Right kidney (tissue), 1 donor: ENCODE data around the gene MYLK4.

ENCODE experiments used
- DNase-seq: peaks from one replicate; pipeline ENCODE4 v3.0.0-alpha.2; 2016

Gene MYLK4

DNA sequence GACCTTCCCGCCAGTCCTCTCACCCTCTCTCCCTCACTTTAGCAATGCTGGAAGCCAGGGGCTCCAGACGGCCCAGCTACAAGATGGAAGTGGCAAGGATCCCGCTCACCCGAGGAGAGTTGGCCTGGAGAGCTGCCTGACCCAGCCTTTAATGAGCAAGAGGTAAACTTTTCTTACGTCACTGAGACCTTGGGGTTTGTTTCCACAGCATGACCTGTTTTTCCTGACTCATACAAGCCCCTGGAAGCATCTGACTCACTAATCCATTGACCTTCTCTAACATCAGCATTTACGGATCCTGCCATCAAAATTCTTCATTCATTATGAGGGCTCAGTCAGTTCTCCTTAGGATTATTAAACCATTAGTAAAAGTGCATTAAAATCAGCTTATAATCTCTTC is 120.4 kb downstream of the MYLK4 start:
- DNase-seq = no peak

DNA sequence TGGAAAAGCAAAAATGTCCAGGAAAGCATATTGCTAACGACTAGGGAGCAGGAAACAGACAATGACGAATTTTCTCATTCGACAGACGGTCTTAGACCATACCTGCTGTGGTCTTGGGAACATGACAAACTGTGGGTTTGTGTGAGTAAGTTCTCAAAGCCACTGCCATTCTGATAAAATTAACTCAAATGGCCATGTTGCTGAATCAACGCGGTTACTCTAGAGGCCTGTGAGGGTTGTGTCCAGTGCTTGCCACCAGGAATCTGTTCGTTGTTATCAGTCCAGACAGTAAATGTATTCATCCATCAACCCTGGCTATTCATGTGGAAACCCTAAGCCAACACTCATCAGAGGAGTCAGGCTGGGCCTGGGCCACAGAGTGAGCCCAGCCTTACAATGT is 124.3 kb downstream of the MYLK4 start:
- no peak for DNase-seq

DNA sequence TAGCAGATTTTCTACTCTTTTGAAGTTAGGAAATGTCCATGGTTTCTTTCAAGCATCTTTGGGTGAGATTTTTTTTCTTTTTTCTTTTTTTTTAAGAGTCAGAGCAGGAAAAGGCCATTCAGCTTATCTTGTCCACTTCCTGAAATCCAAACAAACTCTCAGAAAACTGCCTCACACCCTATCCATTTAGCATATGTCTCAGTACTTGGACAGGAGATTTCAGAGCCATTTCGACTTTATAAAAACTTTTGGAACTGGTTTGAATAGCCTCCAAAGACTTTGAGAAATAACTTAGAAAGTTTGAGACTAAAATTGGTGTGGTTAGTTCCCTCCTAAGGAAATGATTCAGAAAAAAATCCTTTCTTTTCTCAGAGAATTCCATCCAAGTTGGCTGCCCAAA is 125.1 kb downstream of the MYLK4 start:
- no peak for DNase-seq

DNA sequence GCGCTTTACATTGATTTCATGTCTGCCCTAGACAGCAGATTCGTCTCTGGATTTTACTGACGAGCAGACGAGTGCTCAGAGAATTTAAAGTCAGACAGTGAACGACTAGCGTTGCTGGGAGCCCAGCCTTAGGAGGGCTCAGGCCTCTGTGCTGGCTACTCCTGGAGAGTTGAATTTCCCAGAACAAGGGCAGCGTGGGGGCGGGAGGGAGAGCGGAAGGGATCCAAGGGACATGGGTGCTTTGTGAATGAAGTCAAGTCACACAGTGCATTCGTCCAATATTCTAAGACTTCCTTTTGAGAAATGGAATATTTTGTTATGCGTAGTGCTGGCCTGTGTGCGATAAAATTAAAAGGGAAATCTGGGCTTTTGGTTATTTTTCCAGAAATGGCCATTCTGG is 126.5 kb downstream of the MYLK4 start:
- no peak for DNase-seq

DNA sequence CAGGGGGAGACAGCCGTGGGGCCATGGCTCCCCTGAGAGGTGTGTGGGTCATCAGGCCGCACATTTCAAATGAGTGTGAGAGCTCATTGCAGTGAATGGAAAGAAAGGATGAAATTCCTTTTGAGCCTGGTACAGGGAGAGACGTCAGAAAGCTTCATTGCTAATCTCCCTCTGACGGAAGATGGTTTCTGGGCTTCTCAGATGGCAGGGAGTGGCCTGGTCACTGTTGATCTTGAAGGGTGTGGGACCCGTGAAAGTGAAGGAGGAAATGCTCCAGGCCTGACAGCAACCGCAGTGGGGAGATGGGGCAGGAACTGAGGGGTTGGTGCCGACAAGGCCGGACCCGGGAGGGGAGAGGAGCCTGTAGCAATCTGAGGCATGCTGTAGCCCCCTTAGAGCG is 127.4 kb downstream of the MYLK4 start:
- no peak for DNase-seq

DNA sequence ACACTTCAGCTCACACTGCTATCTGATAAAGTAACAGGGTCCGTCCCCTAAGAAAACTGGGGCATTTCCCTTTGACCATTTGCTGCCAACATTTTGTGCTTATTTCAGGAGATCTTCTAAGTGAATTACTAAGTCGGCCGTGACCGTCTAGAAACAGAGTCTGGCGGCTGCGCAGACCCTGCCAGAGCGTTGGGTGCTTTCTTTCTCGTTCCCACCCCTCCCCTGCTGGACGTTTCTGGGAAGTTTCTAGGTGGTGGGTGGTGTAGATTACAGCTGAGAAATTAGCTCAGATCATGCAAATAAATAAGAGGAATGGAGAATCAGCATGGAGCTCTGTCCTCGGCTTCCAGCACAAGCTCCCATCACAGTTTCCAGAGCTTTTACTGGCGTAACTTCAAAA is 128.1 kb downstream of the MYLK4 start:
- no peak for DNase-seq

DNA sequence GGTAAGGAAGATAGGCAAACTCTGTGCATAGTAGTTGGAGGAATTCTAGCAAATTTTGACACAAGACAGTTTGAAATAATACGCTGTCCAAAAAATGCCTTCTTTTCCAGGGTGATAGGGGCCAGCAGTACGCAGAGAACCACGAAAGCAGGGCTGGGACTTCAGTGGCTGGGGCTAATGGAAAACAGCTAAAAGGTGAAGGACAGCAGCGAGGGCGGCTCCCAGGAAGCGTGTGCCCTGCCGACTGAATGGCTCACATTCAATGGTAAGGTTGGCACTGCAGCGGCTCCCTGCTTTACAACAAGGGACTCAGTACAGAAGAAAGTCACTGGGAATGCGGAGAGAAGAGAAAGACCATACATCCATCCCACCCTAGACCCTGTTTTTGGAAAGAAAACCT is 131.1 kb downstream of the MYLK4 start:
- DNase-seq = no peak

DNA sequence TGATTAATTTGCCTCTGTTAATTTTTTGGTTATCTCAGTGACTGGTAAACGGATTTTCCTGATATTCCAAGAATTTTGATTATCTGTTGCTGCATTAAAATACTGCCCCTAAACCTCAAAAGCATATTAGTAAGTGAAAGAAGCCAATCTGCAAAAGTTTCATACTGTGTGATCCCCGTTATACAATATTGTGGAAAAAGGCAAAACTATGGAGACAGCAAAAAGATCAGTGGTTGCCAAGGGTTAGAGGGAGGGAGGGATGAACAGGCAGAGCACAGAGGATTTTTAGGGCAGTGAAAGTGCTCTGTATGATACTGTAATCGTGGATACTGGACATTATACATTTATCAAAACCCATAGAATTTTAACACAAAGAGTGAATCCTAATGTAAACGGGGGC is 133.0 kb downstream of the MYLK4 start:
- DNase-seq = no peak

DNA sequence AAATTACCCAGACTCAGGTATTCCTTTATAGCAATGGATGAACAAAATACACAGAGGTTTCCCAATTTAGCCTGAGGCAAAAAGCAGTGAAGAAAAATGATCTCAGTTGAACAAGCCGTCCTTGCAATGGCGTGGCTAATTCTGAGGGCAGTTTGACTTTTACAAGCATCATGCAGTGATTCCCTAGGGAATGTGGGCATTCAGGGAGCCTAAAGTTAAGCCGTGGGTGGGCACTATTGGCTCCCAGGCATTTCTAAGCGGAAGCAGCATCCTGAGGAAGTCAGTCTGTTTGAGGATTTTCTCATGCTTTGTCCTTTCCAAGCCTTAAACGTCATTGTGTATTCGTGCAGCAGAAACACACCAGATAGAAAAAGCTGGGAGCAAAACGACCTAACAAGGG is 133.9 kb downstream of the MYLK4 start:
- no peak for DNase-seq

DNA sequence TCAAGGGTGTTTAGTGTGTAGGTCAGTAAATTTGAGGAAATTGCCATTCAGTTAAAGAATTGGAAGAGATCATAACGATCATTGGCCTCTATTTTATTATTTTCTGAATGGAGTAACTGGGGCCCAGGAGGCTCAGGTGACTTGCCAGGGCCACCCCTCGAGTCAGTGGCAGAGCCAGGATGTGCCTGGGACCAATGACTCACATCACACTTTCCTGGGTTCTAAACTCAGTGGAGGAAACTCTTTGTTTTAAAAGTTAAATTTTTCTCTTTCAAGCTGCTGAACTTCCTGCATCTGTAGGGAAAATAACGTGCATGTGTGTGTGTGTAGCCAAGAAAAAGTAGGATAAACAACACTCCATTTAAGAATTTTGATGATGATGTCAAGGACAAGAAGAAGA is 135.5 kb downstream of the MYLK4 start:
- DNase-seq = no peak

DNA sequence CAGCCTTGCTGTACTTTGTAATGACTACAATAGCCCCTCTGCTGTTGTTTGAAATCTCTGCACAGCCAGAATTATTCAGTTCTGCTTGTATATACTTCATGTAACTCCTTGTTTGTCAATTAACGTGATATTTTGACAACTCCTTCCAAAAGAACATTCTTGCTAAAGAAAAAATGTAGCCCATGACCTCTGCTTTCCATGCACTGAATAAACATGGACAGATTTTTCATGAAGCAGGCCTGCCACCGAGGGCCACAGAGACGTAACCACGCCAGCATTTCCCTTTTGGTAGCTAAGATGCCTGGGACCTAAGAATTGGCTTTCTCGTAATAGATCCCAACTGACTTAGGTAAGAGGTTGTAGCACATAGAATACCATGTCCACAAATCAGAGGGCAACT is 135.9 kb downstream of the MYLK4 start:
- DNase-seq = no peak

DNA sequence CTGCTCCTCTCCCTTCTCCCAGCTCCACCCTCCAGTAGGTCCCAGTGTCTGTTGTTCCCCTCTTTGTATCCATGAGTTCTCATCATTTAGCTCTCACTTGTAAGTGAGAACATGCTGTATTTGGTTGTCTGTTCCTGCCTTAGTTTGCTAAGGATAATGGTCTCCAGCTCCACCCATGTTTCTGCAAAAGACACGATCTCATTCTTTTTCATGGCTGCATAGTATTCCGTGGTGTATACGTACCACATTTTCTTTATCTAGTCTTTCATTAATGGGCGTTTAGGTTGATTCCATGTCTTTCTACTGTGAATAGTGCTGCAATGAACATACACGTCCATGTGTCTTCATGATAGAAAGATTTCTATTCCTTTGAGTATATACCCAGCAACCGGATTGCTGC is 136.6 kb downstream of the MYLK4 start:
- no peak for DNase-seq
